Measurements from ENCODE around the gene ZNF764. TPM values are rescaled to one million over a fixed set of nuclear protein-coding genes. Genes with fewer than 3 reads are reported as not detected.

The ZNF764 gene
- total and polyA plus RNA-seq, 9 of the 15 experiments (the other 6 are each of a cell fraction or from before 2014, with no cell fraction given), result 0.69 to 10.1 (median 4.1) TPM

DNA sequence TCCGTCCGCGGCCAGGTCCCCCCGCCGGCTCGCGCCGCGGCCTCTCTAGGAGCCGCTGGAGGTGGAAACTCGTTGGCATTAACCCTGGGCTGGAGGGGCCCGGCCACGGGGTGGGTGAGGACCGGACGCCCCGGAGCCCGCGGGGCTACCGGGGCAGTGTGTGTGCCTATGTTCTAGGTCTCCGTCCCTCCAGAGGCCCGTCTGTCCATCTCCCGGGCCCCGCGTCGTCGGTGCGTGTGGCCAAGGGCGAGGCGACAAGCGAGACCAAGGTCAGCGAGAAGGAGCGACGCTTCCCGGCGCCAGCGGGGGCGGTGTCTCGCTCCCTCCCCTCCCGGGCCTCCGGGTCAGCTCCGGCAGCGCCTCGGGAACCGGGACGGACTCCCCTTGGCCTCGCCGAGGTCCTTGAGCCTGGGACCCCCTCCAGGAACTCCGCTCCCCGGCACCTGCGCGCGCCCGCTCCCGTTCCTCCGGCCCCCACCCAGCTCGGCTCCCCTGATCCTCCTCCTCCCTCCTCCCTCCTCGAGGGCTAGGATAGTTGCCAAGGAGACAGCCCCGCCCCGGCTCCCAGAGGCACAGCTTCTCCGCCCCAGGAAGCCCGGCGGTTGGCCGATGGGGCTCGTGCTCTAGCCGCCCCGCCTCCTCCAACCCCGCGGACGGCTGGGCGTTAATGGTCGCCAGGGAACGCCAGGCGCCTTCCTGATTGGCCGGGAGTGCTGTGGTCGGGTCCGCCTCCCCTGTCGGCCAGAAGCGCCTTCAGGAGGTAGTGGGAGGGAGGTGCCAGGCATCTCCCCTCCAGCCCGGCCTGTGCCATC, 31.1 kb downstream of the ZNF764 start (continued):
- TF ChIP-seq MEIS2 (IDR thresholded peaks at IDR 0.05; ENCODE audit: partially characterized antibody) (no peak), ZNF354B (CRISPR knock-in tag; IDR thresholded peaks at IDR 0.05) (no peak), SIRT6 (IDR thresholded peaks at IDR 0.05; ENCODE audit: low read depth, low read length) (no peak), RAD21 (CRISPR knock-in tag; conservative IDR thresholded peaks at IDR 0.05 in 1 of 2, IDR thresholded peaks at IDR 0.05 in 1 of 2) (peak in 1 of 2 experiments; percentile 32; a peak in 1 of 4 replicates), LEF1 (IDR thresholded peaks at IDR 0.05) (0 out of 2 replicates have a peak, but pooled peaks have one; percentile 17), FUS (optimal IDR thresholded peaks at IDR 0.05; ENCODE audit: low read depth, low read length) (peak; percentile 64), RFX1 (IDR thresholded peaks at IDR 0.05) (peak; percentile 98), ELF1 (tag; IDR thresholded peaks at IDR 0.05) (peak; percentile 63), CBX1 (IDR thresholded peaks at IDR 0.05; ENCODE audit: low read depth) (peak; percentile 23; the same call in 1 of the 2 replicates), YY1 (IDR thresholded peaks at IDR 0.05; ENCODE audit: borderline replicate concordance in 1 of 3, control insufficient read depth in 1 of 3, extremely low read depth in 1 of 3, insufficient read depth in 3 of 3, insufficient read length in 1 of 3, insufficient replicate concordance in 2 of 3, low read depth in 1 of 3, low read length in 2 of 3) (peak in 2 of 3 experiments; percentile 37 to 75), ADNP (tag; IDR thresholded peaks at IDR 0.05) (no peak), SMAD1 (IDR thresholded peaks at IDR 0.05; ENCODE audit: low read depth, low read length, partially characterized antibody) (peak; percentile 55), FOXP1 (CRISPR knock-in tag; IDR thresholded peaks at IDR 0.05) (peak; percentile 76; the same call in 1 of the 2 replicates), CBFB (CRISPR knock-in tag; IDR thresholded peaks at IDR 0.05) (no peak), BMI1 (IDR thresholded peaks at IDR 0.05; ENCODE audit: low read length) (peak; percentile 78), MTA2 (IDR thresholded peaks at IDR 0.05; ENCODE audit: low read depth) (no peak), ATF7 (IDR thresholded peaks at IDR 0.05) (peak; percentile 69; the same call in 1 of the 2 replicates), TAF9B (IDR thresholded peaks at IDR 0.05; ENCODE audit: partially characterized antibody) (no peak), FIP1L1 (IDR thresholded peaks at IDR 0.05; ENCODE audit: low read depth, low read length, poor library complexity, severe bottlenecking) (peak; percentile 92), DACH1 (IDR thresholded peaks at IDR 0.05; ENCODE audit: partially characterized antibody) (peak; percentile 44), POU5F1 (IDR thresholded peaks at IDR 0.05; ENCODE audit: borderline replicate concordance, low read depth, low read length, partially characterized antibody) (no peak)
- TF ChIP-seq, protein P1, sequence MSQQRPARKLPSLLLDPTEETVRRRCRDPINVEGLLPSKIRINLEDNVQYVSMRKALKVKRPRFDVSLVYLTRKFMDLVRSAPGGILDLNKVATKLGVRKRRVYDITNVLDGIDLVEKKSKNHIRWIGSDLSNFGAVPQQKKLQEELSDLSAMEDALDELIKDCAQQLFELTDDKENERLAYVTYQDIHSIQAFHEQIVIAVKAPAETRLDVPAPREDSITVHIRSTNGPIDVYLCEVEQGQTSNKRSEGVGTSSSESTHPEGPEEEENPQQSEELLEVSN (IDR thresholded peaks at IDR 0.05; ENCODE audit: borderline replicate concordance in 1 of 2, extremely low read depth in 1 of 2, insufficient read depth in 1 of 2, insufficient read length in 1 of 2, low read depth in 1 of 2, low read length in 1 of 2, poor library complexity in 1 of 2, severe bottlenecking in 1 of 2), result peak; percentile 9 to 59
- TF ChIP-seq, protein P2, sequence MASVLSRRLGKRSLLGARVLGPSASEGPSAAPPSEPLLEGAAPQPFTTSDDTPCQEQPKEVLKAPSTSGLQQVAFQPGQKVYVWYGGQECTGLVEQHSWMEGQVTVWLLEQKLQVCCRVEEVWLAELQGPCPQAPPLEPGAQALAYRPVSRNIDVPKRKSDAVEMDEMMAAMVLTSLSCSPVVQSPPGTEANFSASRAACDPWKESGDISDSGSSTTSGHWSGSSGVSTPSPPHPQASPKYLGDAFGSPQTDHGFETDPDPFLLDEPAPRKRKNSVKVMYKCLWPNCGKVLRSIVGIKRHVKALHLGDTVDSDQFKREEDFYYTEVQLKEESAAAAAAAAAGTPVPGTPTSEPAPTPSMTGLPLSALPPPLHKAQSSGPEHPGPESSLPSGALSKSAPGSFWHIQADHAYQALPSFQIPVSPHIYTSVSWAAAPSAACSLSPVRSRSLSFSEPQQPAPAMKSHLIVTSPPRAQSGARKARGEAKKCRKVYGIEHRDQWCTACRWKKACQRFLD (CRISPR knock-in tag; IDR thresholded peaks at IDR 0.05), result no peak
- TF ChIP-seq, protein P3, sequence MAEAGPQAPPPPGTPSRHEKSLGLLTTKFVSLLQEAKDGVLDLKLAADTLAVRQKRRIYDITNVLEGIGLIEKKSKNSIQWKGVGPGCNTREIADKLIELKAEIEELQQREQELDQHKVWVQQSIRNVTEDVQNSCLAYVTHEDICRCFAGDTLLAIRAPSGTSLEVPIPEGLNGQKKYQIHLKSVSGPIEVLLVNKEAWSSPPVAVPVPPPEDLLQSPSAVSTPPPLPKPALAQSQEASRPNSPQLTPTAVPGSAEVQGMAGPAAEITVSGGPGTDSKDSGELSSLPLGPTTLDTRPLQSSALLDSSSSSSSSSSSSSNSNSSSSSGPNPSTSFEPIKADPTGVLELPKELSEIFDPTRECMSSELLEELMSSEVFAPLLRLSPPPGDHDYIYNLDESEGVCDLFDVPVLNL (CRISPR knock-in tag; IDR thresholded peaks at IDR 0.05; ENCODE audit: low read depth), result peak; percentile 59; the same call in 1 of the 2 replicates

Measured in K562 (cell line).